ENCODE data around the gene ENOX1.

GRCh38 chr13:43544011-43544410 lies 242.8 kb downstream of the ENOX1 start:
- TF ChIP-seq HDGF (IDR thresholded peaks at IDR 0.05), result no peak
- no peak for TF ChIP-seq CHCHD3 (CRISPR knock-in tag; IDR thresholded peaks at IDR 0.05)
- no peak for TF ChIP-seq SMC3 (conservative IDR thresholded peaks at IDR 0.05; ENCODE audit: insufficient read depth, low read depth, low read length)
- no peak for TF ChIP-seq ETV5 (CRISPR knock-in tag; IDR thresholded peaks at IDR 0.05; ENCODE audit: low read depth)
- no peak for TF ChIP-seq TRIM25 (IDR thresholded peaks at IDR 0.05; ENCODE audit: borderline replicate concordance)
- TF ChIP-seq SRSF1 (IDR thresholded peaks at IDR 0.05; ENCODE audit: low read depth, low read length), result no peak
- no peak for TF ChIP-seq CCAR2 (IDR thresholded peaks at IDR 0.05; ENCODE audit: low read depth, low read length)
- TF ChIP-seq, protein P1, sequence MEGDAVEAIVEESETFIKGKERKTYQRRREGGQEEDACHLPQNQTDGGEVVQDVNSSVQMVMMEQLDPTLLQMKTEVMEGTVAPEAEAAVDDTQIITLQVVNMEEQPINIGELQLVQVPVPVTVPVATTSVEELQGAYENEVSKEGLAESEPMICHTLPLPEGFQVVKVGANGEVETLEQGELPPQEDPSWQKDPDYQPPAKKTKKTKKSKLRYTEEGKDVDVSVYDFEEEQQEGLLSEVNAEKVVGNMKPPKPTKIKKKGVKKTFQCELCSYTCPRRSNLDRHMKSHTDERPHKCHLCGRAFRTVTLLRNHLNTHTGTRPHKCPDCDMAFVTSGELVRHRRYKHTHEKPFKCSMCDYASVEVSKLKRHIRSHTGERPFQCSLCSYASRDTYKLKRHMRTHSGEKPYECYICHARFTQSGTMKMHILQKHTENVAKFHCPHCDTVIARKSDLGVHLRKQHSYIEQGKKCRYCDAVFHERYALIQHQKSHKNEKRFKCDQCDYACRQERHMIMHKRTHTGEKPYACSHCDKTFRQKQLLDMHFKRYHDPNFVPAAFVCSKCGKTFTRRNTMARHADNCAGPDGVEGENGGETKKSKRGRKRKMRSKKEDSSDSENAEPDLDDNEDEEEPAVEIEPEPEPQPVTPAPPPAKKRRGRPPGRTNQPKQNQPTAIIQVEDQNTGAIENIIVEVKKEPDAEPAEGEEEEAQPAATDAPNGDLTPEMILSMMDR (IDR thresholded peaks at IDR 0.05 in 2 of 3, conservative IDR thresholded peaks at IDR 0.05 in 1 of 3; ENCODE audit: insufficient read depth in 2 of 3, low read depth in 1 of 3, low read length in 3 of 3), result no peak
- no peak for TF ChIP-seq MLX (CRISPR knock-in tag; conservative IDR thresholded peaks at IDR 0.05)
